Activated naive CD8-positive, alpha-beta T cell treated with anti-CD3 and anti-CD28 coated beads, Interleukin-2, amount 10 ng/mL, durations not matched to agents 7 days and 5 days (primary cell): ENCODE data around the gene KRTAP10-1. TPM values are rescaled to one million over a fixed set of nuclear protein-coding genes. Genes with fewer than 3 reads are reported as not detected.

ENCODE experiments used
- ATAC-seq: fragments of 150-1000 bp; cut with Tn5 transposase; one replicate; pipeline ENCODE4 v1.10.0; 2021; ENCODE audit warnings: low read depth, moderate library complexity
- POLR2A ChIA-PET: fragments of 350-600 bp; sonication (Branson Sonifier 250); formaldehyde crosslinking; loops from one replicate; lab custom pipeline; 2021; ENCODE audit warnings: antibody characterized with exemption; lab: Charles Lee
- DNase-seq: peaks from one replicate; pipeline ENCODE4 v3.0.0; 2021
- H3K27ac Mint-ChIP-seq: one replicate; pipeline ENCODE4 v1.8.0; 2022; ENCODE audit warnings: mild to moderate bottlenecking, mixed read lengths
- H3K27me3 Mint-ChIP-seq: one replicate; pipeline ENCODE4 v1.8.0; 2022; ENCODE audit warnings: mild to moderate bottlenecking, moderate library complexity, mixed read lengths
- H3K36me3 Mint-ChIP-seq: one replicate; pipeline ENCODE4 v1.8.0; 2021; ENCODE audit warnings: mild to moderate bottlenecking, mixed read lengths
- H3K4me1 Mint-ChIP-seq: one replicate; pipeline ENCODE4 v1.8.0; 2021; ENCODE audit warnings: mixed read lengths
- H3K4me3 Mint-ChIP-seq: one replicate; pipeline ENCODE4 v1.8.0; 2022; ENCODE audit warnings: mild to moderate bottlenecking, moderate library complexity, mixed read lengths
- H3K9me3 Mint-ChIP-seq: one replicate; pipeline ENCODE4 v1.8.0; 2021; ENCODE audit warnings: mixed read lengths
- total RNA-seq, 2 experiments: library from RNA; stranded (reverse); gene quantifications; one replicate each; pipeline ENCODE4 v1.2.3, GENCODE V29; 2021

Gene KRTAP10-1
- total RNA-seq, 2 experiments from 2014 or later, result not detected

DNA sequence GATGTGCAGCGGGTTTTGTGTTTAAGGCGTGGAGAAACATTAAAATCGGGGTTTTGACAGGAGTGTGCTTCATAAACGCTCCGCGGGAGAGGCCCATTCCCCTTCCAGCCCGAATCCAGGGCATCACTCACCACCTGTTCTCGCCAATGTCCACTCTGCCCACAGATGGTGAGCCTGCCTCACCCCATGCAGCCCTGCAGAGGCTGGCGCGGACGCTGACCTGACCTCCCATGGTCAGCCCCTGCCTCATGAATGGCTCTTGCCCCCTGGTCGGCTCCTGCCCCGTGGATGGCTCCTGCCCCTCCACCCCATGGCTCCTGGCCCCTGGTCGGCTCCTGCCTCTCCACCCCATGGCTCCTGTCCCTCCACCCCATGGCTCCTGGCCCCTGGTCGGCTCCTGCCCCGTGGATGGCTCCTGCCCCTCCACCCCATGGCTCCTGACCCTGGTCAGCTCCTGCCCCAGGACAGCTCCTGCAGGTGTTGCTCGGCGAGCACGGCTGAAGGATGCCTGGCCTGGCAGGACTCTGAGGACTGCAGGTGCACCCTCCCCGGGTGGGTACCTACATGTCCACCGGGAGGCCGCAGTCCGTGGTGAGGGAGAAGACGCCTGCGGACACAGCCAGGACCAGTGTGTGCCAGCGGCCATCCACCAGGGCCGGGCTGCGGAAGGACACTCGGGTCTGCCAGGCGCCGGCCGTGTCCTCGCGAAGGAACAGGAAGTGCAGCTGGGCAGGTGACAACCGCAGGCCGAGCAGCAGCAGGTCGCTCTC, 6.7 kb downstream of the KRTAP10-1 start:
- peak; percentile 24 for DNase-seq
- H3K9me3 Mint-ChIP-seq, result no peaks in the 10 kb centered on the region
- H3K27ac Mint-ChIP-seq, result no peak overlapping the region
- H3K27me3 Mint-ChIP-seq, result peaks cover 6% of the 10 kb centered on the region
- no peak overlapping the region for H3K4me3 Mint-ChIP-seq
- no peaks in the 10 kb centered on the region for H3K4me1 Mint-ChIP-seq
- no peaks in the 10 kb centered on the region for H3K36me3 Mint-ChIP-seq
- ATAC-seq, result no peak
- POLR2A ChIA-PET, result no interaction called here

DNA sequence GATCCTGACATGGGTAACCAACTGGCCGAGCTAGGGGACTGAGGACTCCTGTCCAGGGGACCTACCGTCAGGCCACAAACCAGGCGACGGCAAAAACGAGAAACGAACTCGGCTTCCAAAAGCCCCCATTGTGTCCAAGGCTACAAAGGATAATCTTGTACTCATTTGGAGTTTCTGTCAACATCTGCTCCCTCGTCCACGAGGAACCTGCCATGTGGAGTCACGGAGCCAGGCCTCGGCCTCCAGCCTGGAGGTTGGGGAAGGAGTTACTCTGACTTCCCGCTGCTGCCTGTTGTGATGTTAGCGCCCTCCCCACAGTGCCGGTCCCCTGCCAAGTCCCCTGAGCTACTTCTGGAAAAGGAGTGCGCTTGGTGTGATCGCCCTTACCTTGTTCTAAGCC, 7.3 kb downstream of the KRTAP10-1 start:
- no peaks in the 10 kb centered on the region for H3K4me1 Mint-ChIP-seq
- H3K27ac Mint-ChIP-seq, result no peak overlapping the region
- H3K4me3 Mint-ChIP-seq, result no peak overlapping the region
- ATAC-seq (no peak), DNase-seq (no peak)
- H3K27me3 Mint-ChIP-seq, result peaks cover 6% of the 10 kb centered on the region
- no peaks in the 10 kb centered on the region for H3K36me3 Mint-ChIP-seq
- POLR2A ChIA-PET, result no interaction called here
- no peaks in the 10 kb centered on the region for H3K9me3 Mint-ChIP-seq

DNA sequence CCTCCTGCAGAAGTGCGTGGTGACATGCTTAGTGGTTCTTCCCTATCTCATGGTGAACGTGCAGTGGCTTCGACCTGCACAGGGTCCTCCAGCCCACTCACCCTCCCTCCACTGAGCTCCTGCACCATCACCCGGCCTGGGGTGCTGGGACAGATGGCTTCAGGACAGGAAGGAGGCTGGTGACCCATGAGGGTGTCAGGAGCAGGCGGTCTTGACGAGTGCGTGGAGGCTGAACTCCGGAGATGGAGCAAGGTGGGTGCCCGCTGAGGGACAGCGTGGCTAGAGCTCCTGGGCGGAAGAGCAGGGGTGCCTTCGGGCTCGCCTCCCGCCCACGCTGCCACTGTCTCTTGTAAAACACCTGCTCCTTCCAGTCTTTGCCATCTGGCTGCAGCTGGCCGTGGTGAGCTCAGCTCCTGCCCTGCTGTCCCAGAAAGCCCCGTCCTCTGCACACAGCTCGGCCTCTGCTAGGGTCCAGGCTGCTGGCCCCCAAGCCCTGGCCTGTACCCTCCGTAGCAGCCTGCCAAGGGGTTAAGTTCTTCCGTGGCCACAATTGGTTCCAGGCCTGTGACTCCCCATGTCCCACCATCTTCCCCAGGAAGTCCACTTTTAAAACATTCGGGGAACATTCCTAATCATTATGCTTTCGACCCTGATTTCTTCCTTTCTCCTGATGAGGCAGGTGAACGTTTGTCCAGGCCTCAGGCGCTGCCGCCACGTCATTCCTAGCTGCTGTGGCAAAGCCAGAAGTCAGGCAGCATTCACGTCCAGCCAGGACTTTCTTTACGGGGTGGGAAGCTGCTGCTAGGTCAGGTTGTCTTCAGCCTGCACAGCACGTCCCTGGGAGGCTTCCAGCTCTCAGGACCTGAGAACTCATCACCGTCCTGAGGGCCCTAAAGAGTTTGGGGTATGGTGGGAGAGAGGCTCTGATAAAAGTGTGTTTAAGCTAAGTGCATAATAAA, 8.1 kb downstream of the KRTAP10-1 start:
- POLR2A ChIA-PET, result no interaction called here
- H3K9me3 Mint-ChIP-seq, result no peaks in the 10 kb centered on the region
- DNase-seq (no peak), ATAC-seq (no peak)
- H3K4me1 Mint-ChIP-seq, result no peaks in the 10 kb centered on the region
- no peak overlapping the region for H3K4me3 Mint-ChIP-seq
- peaks cover 4% of the 10 kb centered on the region for H3K27me3 Mint-ChIP-seq
- no peaks in the 10 kb centered on the region for H3K36me3 Mint-ChIP-seq
- no peak overlapping the region for H3K27ac Mint-ChIP-seq

DNA sequence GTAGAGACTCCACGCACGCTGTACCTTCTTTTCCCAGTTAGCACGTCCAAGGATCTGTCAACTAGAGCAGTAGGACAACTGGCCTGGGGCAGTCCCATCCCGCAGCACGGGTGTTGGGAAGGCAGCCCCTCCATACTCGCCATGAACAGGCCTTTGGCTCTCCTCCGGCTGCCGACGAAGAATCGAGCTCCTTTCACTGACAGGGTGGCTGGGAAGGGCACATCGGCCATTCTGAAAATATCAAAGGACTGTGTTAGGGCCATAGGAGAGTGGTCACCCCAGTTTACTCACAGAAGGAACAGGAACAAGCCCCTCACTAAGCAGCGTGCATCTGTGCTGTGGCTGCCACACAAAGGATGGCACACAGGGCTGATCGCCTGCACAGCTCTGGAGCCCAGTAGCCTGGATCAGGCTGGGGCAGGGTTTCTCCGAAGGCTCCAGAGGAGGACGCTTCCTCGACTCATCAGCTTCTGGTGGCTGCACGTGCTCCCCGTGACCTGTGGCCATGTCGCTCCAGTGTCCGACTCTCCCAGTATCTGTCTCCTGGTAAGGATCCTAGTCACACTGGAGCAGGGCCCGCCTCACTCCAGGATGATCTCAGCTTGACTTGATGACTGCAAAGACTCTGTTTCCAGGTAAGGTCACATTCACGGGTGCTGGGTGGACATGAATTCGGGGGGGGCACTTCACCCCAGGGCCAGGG, 8.9 kb downstream of the KRTAP10-1 start:
- ATAC-seq (no peak), DNase-seq (no peak)
- Mint-ChIP-seq H3K27ac (no peak overlapping the region), H3K27me3 (peaks cover 4% of the 10 kb centered on the region), H3K9me3 (no peaks in the 10 kb centered on the region), H3K4me3 (no peak overlapping the region), H3K4me1 (no peaks in the 10 kb centered on the region), H3K36me3 (no peaks in the 10 kb centered on the region)
- POLR2A ChIA-PET, result no interaction called here

DNA sequence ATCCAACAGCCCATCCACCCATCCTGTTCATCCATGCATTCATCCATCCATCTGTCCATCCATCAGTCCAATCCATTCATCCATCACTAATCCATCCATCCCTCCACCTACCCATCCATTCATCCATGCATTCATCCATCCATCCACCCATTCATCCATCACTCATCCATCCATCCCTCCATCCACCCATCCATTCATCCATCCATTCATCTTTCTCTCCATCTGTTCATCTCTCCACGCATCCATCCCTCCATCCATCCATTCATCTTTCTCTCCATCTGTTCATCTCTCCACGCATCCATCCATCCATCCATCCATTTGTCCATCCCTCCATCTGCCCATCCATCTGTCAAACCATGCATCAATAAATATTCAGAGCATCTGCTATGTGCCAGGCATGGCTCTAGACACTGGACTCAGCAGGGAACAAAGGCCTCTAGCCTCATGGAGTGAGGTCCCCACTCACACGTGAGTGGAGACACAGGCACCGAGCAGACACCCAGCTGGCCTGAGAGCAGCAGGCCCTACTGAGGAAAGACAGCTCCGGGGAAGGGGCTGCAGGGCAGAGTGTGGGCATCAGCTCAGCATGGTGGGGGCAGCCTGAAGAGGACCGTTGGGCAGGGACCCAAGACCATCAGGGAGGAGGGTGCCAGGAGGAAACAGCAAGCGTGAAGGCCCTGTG, 9.6 kb downstream of the KRTAP10-1 start:
- Mint-ChIP-seq H3K27me3 (peaks cover 4% of the 10 kb centered on the region), H3K4me1 (no peaks in the 10 kb centered on the region), H3K4me3 (no peak overlapping the region), H3K36me3 (no peaks in the 10 kb centered on the region), H3K27ac (no peak overlapping the region), H3K9me3 (no peaks in the 10 kb centered on the region)
- no peak for ATAC-seq
- POLR2A ChIA-PET, result no interaction called here
- no peak for DNase-seq

DNA sequence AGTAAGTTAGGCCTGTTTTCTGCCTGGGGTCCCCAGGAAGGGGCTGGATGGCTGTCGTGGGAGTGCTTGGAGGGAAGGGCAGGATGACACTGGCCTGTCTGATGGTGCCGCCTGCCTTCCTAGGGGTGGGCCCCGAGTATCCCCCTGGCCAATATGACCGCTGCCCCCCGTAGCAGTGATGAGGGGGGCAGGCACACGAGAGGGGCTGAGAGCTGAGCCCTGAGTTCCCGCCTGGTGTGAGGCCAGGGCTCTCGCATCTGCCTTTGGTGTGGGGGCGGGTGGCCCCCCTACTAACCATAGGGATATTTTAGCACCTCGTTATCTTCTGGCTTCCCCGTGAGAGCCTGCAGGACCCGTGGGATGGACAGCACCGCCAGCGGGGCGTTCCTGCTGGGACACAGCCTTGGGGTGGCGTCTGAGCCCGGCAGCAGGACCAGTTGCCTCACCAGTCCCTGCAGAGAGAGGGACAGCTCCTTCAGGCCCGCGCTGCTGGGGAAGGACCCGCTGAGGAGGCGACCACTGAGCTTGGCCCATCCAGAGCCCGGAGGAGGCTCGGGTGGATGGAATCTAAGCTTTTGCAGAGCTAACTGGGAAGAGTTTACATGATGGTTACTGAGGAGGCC, 10.4 kb downstream of the KRTAP10-1 start:
- no peaks in the 10 kb centered on the region for H3K9me3 Mint-ChIP-seq
- POLR2A ChIA-PET, result no interaction called here
- DNase-seq (no peak), ATAC-seq (no peak)
- H3K4me3 Mint-ChIP-seq, result no peak overlapping the region
- H3K27me3 Mint-ChIP-seq, result peaks cover 2% of the 10 kb centered on the region
- H3K27ac Mint-ChIP-seq, result no peak overlapping the region
- no peaks in the 10 kb centered on the region for H3K36me3 Mint-ChIP-seq
- H3K4me1 Mint-ChIP-seq, result no peaks in the 10 kb centered on the region

DNA sequence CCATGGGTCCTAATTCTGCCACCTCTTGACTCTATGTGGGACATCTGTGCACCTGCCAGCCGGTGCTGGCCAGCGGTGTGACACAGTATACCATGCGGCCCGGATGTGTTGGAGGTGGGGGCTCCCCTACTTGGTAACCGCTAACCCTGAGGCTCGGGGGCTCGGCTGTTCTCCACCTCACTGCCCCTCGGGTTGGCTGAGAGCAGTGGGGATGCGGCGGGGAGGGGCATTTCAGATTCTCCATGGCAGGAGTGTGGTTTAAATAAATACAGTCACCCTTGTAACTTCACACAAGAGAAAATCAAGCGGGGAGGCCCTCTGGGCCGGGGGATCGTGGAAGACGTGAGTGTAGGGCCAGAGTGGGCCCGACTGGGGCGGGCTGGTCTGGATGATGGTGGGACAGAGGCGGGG, 11.0 kb downstream of the KRTAP10-1 start:
- Mint-ChIP-seq H3K27ac (no peak overlapping the region), H3K9me3 (no peaks in the 10 kb centered on the region), H3K4me1 (no peaks in the 10 kb centered on the region), H3K27me3 (peaks cover 2% of the 10 kb centered on the region), H3K36me3 (no peaks in the 10 kb centered on the region), H3K4me3 (no peak overlapping the region)
- POLR2A ChIA-PET, result no interaction called here
- DNase-seq (no peak), ATAC-seq (no peak)

DNA sequence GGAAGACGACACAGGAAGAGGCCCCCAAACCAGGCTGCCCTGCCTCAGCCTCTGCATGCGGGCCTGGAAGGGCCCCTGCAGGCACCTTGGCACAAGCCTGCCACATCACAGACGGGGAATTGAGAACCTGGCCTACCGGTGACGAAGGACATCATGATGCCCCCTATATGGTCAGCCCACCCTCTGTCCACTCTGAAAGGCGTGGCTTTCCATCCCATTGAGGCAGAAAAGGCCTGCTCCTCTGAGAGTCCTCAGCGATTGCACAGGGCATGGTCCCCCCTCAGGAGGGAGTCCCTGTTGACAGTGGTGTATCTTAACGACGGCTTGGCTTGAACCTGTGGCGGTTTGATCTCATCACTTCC, 11.4 kb downstream of the KRTAP10-1 start:
- DNase-seq, result no peak
- no peak overlapping the region for H3K27ac Mint-ChIP-seq
- POLR2A ChIA-PET, result no interaction called here
- H3K4me1 Mint-ChIP-seq, result no peaks in the 10 kb centered on the region
- no peak overlapping the region for H3K4me3 Mint-ChIP-seq
- H3K9me3 Mint-ChIP-seq, result no peaks in the 10 kb centered on the region
- peaks cover 2% of the 10 kb centered on the region for H3K27me3 Mint-ChIP-seq
- no peak for ATAC-seq
- H3K36me3 Mint-ChIP-seq, result no peaks in the 10 kb centered on the region

DNA sequence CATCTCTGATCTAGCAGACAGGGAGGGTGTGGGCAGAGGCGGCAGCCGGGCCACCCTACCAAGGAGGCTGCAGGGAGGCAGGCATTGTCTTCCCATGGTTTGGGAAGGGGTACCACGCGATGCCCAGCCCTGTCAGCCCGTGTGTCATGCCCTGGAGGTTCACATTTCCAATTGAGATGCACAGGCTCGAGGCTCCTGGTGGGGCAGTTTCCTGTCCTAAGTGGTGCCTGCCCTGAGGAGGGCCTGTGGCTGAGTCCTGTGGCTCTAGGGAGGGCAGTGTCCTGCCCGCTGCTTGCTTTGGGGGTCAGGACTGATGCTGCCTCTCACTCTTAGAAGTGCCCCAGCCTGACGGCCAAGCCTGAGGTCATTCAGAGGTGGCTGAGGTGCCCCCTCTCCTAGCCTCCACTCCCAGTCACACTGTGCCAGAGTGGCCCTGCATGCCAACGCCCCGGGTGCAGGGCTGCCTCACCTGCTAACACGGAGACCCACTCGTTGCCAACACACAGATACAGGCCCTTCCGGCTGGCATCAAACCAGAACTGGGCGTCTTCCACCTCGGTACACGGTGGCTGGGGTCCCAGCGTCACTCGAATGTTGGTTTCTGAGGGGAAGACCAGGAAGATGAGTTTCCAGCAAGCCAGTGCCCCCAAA, 11.9 kb downstream of the KRTAP10-1 start:
- Mint-ChIP-seq H3K4me1 (no peaks in the 10 kb centered on the region), H3K9me3 (no peaks in the 10 kb centered on the region), H3K4me3 (no peak overlapping the region), H3K27me3 (peaks cover 2% of the 10 kb centered on the region), H3K36me3 (no peaks in the 10 kb centered on the region), H3K27ac (no peak overlapping the region)
- POLR2A ChIA-PET, result no interaction called here
- ATAC-seq (no peak), DNase-seq (no peak)

DNA sequence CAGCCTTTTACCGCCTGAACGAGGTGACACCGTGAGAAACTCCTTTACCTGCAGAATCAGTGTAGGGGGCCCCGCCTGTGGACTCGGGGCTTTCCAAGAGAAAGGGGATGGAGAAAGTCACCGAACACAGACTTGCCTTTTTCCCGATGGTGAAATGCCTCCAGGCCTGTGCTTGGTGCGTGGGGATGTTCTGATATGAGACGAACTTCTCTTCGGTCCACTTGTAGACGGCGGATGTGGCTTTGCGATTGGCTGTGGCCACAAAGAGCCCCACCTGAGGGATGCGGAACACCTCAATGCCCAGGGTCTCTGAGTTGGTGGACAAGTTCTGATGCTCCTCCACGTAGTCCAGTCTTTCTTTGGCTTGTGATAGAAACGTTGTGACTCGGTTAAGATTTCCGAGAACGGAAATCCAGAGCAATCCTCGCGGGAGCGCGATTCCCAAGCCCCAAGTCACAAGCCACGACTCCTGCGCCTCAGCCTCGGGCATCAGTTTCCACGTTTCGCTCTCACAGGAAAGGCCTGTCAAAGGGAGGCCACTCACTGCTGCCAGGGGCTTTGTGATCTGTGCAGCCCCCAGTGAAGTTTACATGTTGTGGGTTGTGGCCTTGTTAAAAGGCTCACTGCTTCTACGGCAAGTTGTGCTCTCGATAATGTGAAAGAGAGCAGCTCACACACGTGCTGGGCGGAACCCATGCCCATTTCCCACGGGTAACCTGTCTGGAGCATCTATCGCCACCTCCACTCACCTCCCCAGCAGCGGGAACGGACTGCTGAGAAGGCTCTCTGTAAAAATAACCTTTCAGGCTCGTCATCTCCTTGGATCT, 12.6 kb downstream of the KRTAP10-1 start:
- H3K4me1 Mint-ChIP-seq, result no peaks in the 10 kb centered on the region
- no peaks in the 10 kb centered on the region for H3K9me3 Mint-ChIP-seq
- DNase-seq (no peak), ATAC-seq (no peak)
- no peak overlapping the region for H3K27ac Mint-ChIP-seq
- no peak overlapping the region for H3K4me3 Mint-ChIP-seq
- peaks cover 2% of the 10 kb centered on the region for H3K27me3 Mint-ChIP-seq
- no peaks in the 10 kb centered on the region for H3K36me3 Mint-ChIP-seq
- POLR2A ChIA-PET, result no interaction called here

DNA sequence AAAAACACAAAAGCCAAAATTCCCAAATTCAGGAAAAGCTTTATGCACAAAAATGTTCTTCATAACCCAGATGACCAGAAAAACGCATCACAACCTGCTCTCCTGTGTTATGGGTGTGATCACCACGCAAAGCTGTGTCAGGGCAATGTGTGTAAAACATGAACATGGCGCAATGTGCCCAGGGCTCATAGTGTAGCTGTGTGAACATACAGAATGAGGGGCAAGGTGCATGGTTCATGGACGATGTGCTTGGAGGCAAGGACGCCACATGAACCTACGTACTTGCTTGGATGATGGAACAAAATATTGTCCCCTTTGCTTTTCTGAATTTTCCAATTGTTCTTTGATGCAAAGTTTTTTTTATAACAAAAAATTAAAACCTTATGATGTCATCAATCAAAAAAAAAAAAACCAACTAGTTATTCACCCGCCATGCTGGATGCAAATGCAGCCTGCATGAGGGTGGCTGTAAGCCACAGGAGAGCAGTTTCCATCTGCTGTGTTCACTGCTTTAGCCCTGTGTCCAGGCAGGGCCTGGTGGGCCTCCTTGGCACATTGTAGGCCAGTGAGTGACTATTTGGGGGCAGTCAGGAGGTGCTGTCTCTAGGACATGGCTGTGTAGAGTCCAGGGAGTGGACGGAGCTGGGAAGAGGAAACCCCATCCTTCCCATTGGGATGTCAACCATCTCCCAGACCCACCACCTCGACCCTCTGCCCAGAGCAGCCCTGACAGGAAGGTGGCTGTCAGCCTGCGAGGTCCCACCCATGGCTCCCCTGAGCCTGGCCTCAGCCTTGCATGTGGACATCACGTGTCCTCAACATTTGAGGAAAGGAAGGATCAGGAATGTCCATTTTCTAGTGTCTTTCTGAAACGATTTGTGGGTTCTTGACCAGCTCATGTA, 13.6 kb downstream of the KRTAP10-1 start:
- H3K9me3 Mint-ChIP-seq, result no peaks in the 10 kb centered on the region
- H3K36me3 Mint-ChIP-seq, result no peaks in the 10 kb centered on the region
- no peaks in the 10 kb centered on the region for H3K4me1 Mint-ChIP-seq
- H3K27me3 Mint-ChIP-seq, result no peaks in the 10 kb centered on the region
- H3K4me3 Mint-ChIP-seq, result no peak overlapping the region
- no peak overlapping the region for H3K27ac Mint-ChIP-seq
- ATAC-seq (no peak), DNase-seq (no peak)
- POLR2A ChIA-PET, result no interaction called here
